ENCODE data around the gene MC3R.

Gene MC3R

GRCh38 chr20:56229812-56230211 is 18.7 kb upstream of the MC3R start:
- Mint-ChIP-seq H3K4me1 (no peaks in the 10 kb centered on the region), H3K9me3 (peaks cover 46% of the 10 kb centered on the region), H3K4me3 (no peak overlapping the region), H3K27me3 (ENCODE audit: low read depth) (peaks cover 3% of the 10 kb centered on the region), H3K36me3 (ENCODE audit: low read depth) (no peaks in the 10 kb centered on the region), H3K27ac (no peak overlapping the region)
- TF ChIP-seq, protein P1, sequence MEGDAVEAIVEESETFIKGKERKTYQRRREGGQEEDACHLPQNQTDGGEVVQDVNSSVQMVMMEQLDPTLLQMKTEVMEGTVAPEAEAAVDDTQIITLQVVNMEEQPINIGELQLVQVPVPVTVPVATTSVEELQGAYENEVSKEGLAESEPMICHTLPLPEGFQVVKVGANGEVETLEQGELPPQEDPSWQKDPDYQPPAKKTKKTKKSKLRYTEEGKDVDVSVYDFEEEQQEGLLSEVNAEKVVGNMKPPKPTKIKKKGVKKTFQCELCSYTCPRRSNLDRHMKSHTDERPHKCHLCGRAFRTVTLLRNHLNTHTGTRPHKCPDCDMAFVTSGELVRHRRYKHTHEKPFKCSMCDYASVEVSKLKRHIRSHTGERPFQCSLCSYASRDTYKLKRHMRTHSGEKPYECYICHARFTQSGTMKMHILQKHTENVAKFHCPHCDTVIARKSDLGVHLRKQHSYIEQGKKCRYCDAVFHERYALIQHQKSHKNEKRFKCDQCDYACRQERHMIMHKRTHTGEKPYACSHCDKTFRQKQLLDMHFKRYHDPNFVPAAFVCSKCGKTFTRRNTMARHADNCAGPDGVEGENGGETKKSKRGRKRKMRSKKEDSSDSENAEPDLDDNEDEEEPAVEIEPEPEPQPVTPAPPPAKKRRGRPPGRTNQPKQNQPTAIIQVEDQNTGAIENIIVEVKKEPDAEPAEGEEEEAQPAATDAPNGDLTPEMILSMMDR (IDR thresholded peaks at IDR 0.05; ENCODE audit: unreplicated experiment in 3 of 3): no peak

- TF ChIP-seq, protein P1 (IDR thresholded peaks at IDR 0.05; ENCODE audit: unreplicated experiment in 3 of 3): no peak
- Mint-ChIP-seq H3K36me3 (ENCODE audit: low read depth) (no peaks in the 10 kb centered on the region), H3K27ac (no peak overlapping the region), H3K27me3 (ENCODE audit: low read depth) (peaks cover 3% of the 10 kb centered on the region), H3K4me1 (no peaks in the 10 kb centered on the region), H3K4me3 (no peak overlapping the region), H3K9me3 (peaks cover 50% of the 10 kb centered on the region)
Observed at GRCh38 chr20:56234110-56234509, 14.4 kb upstream of the MC3R start.

GRCh38 chr20:56237335-56237734 is 11.2 kb upstream of the MC3R start:
- Mint-ChIP-seq H3K4me1 (no peaks in the 10 kb centered on the region), H3K27me3 (ENCODE audit: low read depth) (no peaks in the 10 kb centered on the region), H3K4me3 (no peak overlapping the region), H3K36me3 (ENCODE audit: low read depth) (no peaks in the 10 kb centered on the region), H3K27ac (no peak overlapping the region), H3K9me3 (peaks cover 49% of the 10 kb centered on the region)
- TF ChIP-seq, protein P1 (IDR thresholded peaks at IDR 0.05; ENCODE audit: unreplicated experiment in 3 of 3): no peak

GRCh38 chr20:56244259-56244658 is 4.3 kb upstream of the MC3R start:
- TF ChIP-seq, protein P1 (IDR thresholded peaks at IDR 0.05; ENCODE audit: unreplicated experiment in 3 of 3): no peak
- Mint-ChIP-seq H3K4me1 (no peaks in the 10 kb centered on the region), H3K4me3 (no peak overlapping the region), H3K27ac (no peak overlapping the region), H3K36me3 (ENCODE audit: low read depth) (no peaks in the 10 kb centered on the region), H3K27me3 (ENCODE audit: low read depth) (peaks cover 27% of the 10 kb centered on the region), H3K9me3 (peaks cover 8% of the 10 kb centered on the region)

DNA sequence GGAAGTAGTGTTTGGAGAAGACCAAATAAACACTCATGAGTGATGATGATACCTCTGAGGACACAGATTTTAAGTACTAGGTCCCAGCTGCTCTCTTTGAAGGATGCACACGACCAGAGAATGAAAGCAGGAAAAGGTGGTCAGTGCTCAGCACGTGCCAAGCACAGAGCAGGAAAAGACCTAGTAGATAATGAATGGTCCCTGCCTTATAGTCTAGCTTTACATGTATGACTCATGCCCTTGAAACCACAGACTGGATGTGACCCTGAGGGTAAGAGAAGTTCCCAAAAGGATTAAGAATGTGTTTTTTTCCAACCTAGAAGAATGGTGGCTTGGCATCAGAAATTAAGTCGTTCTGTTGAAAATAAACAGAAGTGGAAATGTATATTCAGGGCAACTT is 2.8 kb upstream of the MC3R start:
- no peaks in the 10 kb centered on the region for H3K4me1 Mint-ChIP-seq
- H3K9me3 Mint-ChIP-seq: no peaks in the 10 kb centered on the region
- no peak overlapping the region for H3K4me3 Mint-ChIP-seq
- TF ChIP-seq, protein P1 (IDR thresholded peaks at IDR 0.05; ENCODE audit: unreplicated experiment in 3 of 3): no peak
- no peaks in the 10 kb centered on the region for H3K36me3 Mint-ChIP-seq (ENCODE audit: low read depth)
- H3K27ac Mint-ChIP-seq: no peak overlapping the region
- peaks cover 34% of the 10 kb centered on the region for H3K27me3 Mint-ChIP-seq (ENCODE audit: low read depth)

GRCh38 chr20:56249244-56249955 is 868 bp downstream of the MC3R start:
- TF ChIP-seq, protein P1 (IDR thresholded peaks at IDR 0.05; ENCODE audit: unreplicated experiment in 3 of 3): peak; percentile 17 to 37 (median 21)
- no peak overlapping the region for H3K4me3 Mint-ChIP-seq
- H3K27ac Mint-ChIP-seq: no peak overlapping the region
- no peaks in the 10 kb centered on the region for H3K36me3 Mint-ChIP-seq (ENCODE audit: low read depth)
- no peaks in the 10 kb centered on the region for H3K4me1 Mint-ChIP-seq
- H3K27me3 Mint-ChIP-seq (ENCODE audit: low read depth): peaks cover 48% of the 10 kb centered on the region
- H3K9me3 Mint-ChIP-seq: peaks cover 2% of the 10 kb centered on the region

Measured in nephron (organoid).